HCT116 (cell line): ENCODE measurements around the gene TDG. TPM values are rescaled to one million over a fixed set of nuclear protein-coding genes. Genes with fewer than 3 reads are reported as not detected.
A peak's percentile ranks its signal among the peaks of the same experiment; 100 is the strongest.

Source experiments
- ATAC-seq: fragments of 200-7000 bp; cut with Tn5 transposase; 2 replicates; pipeline ENCODE4 v1.9.1; 2020; ENCODE audit warnings: mild to moderate bottlenecking, moderate library complexity
- BruUV-seq: library from RNA; stranded (reverse); fragments of 400-500 nt; replicated peaks from 2 replicates; lab custom pipeline; 2021; lab: Mats Ljungman, UMichigan
- CTCF ChIA-PET: fragments of 300-600 bp; sonication (Branson Sonifier 250); formaldehyde crosslinking; loops from one replicate; lab custom pipeline; 2021; ENCODE audit warnings: antibody characterized with exemption; lab: Charles Lee
- POLR2A ChIA-PET: fragments of 300-600, 350-600 bp; sonication (Branson Sonifier 250); formaldehyde crosslinking; loops from one replicate; lab custom pipeline; 2021; ENCODE audit warnings: antibody characterized with exemption; lab: Charles Lee
- RAD21 ChIA-PET, 2 experiments: fragments of 300-600 bp; sonication (Branson Sonifier 250); formaldehyde crosslinking; loops; one replicate each; lab custom pipeline; 2023; ENCODE audit warnings: low total read pairs in 2 of 2; ENCODE audit not compliant: uncharacterized antibody in 2 of 2, unreplicated experiment in 2 of 2, low non-redundant PET in 1 of 2; lab: Charles Lee
- DNase-seq: peaks from one replicate; pipeline ENCODE4 v3.0.0-alpha.2; 2010; ENCODE audit warnings: low read depth, low spot score
- H2AFZ ChIP-seq: fragments of 200-600 bp; shearing (Covaris generic), sonication (generic); 2 replicates; pipeline ENCODE4 v1.6.1; 2017; ENCODE audit warnings: low read depth, mixed run types, mixed read lengths, antibody characterized with exemption, low read length; ENCODE audit not compliant: poor library complexity, severe bottlenecking
- H3K27ac ChIP-seq: 2 replicates; pipeline ENCODE4 v1.5.1; 2012; ENCODE audit warnings: low read depth, low read length
- H3K27me3 ChIP-seq: fragments of 200-600 bp; sonication (generic); 2 replicates; pipeline ENCODE4 v1.6.1; 2016; ENCODE audit warnings: mixed run types, low read length, mixed read lengths; ENCODE audit not compliant: insufficient read depth
- H3K36me3 ChIP-seq, 2 experiments: fragments of 200-500 bp in 1 of 2; fragments of 200-600 bp in 1 of 2; sonication (Bioruptor generic) in 1 of 2; sonication (generic) in 1 of 2; 2 replicates each; pipeline versions ENCODE4 v1.5.1 to v1.6.1; 2014 to 2016; ENCODE audit warnings: low read length in 2 of 2, inconsistent platforms in 1 of 2, mixed read lengths in 1 of 2, mixed run types in 1 of 2; ENCODE audit not compliant: insufficient read depth in 2 of 2, control insufficient read depth in 1 of 2
- H3K4me1 ChIP-seq, 2 experiments: fragments of 200-600 bp in 1 of 2; sonication (generic) in 1 of 2; 2 replicates each; pipeline versions ENCODE4 v1.5.1 to v1.6.1; 2012 to 2017; ENCODE audit warnings: low read length in 2 of 2, inconsistent platforms in 1 of 2, mild to moderate bottlenecking in 1 of 2, mixed read lengths in 1 of 2, mixed run types in 1 of 2, moderate library complexity in 1 of 2; ENCODE audit not compliant: insufficient read depth in 2 of 2, control insufficient read depth in 1 of 2
- H3K4me2 ChIP-seq: fragments of 200-600 bp; sonication (generic); 2 replicates; pipeline ENCODE4 v1.6.1; 2017; ENCODE audit warnings: mixed run types, low read length, mixed read lengths
- H3K4me3 ChIP-seq, 2 experiments: fragments of 200-600 bp in 1 of 2; sonication (generic) in 1 of 2; replicated peaks in 1 of 2; 2 replicates each; pipeline ENCODE4 v1.5.1; 2011 to 2016; ENCODE audit warnings: low read length in 2 of 2, control low read depth in 1 of 2, low read depth in 1 of 2, mild to moderate bottlenecking in 1 of 2, mixed read lengths in 1 of 2, mixed run types in 1 of 2
- H3K79me2 ChIP-seq: fragments of 200-600 bp; sonication (generic); 2 replicates; pipeline ENCODE4 v1.6.1; 2017; ENCODE audit warnings: mild to moderate bottlenecking, mixed run types, low read length, moderate library complexity, mixed read lengths; ENCODE audit not compliant: insufficient read depth
- H3K9ac ChIP-seq: fragments of 200-600 bp; sonication (generic); 2 replicates; pipeline ENCODE4 v1.6.1; 2016; ENCODE audit warnings: low read length, mixed read lengths
- H3K9me2 ChIP-seq: fragments of 200-600 bp; sonication (generic), shearing (Covaris generic); 2 replicates; pipeline ENCODE4 v1.6.1; 2017; ENCODE audit warnings: mixed run types, mild to moderate bottlenecking, moderate library complexity; ENCODE audit not compliant: insufficient read depth
- H3K9me3 ChIP-seq, 2 experiments: fragments of 200-500 bp in 1 of 2; fragments of 200-600 bp in 1 of 2; sonication (Bioruptor generic) in 1 of 2; sonication (generic) in 1 of 2; 2 replicates each; pipeline ENCODE4 v1.6.1; 2014 to 2017; ENCODE audit warnings: low read length in 2 of 2, mixed read lengths in 2 of 2, inconsistent platforms in 1 of 2, low read depth in 1 of 2, mild to moderate bottlenecking in 1 of 2, mixed run types in 1 of 2, moderate library complexity in 1 of 2; ENCODE audit not compliant: control insufficient read depth in 1 of 2, insufficient read depth in 1 of 2
- H4K20me1 ChIP-seq: fragments of 200-600 bp; sonication (generic), shearing (Covaris generic); 2 replicates; pipeline ENCODE4 v1.6.1; 2017; ENCODE audit warnings: mixed run types, mild to moderate bottlenecking, moderate library complexity; ENCODE audit not compliant: insufficient read depth
- CEBPB ChIP-seq: IDR thresholded peaks from 2 replicates; pipeline ENCODE4 v1.6.1; 2012; ENCODE audit warnings: low read depth
- SIN3A ChIP-seq: IDR thresholded peaks from 2 replicates; pipeline ENCODE4 v1.6.1; 2012; ENCODE audit warnings: low read depth
- SP1 ChIP-seq: IDR thresholded peaks from 2 replicates; pipeline ENCODE4 v1.6.1; 2012; ENCODE audit warnings: low read depth
- SRF ChIP-seq: IDR thresholded peaks from 2 replicates; pipeline ENCODE4 v1.6.1; 2012; ENCODE audit warnings: low read depth
- intact Hi-C: fragments of 100-400 bp; cut with micrococcal nuclease; formaldehyde crosslinking; loops from 2 replicates; pipeline ENCODE4 v1.10.0; 2022
- total RNA-seq: library from RNA; stranded (reverse); gene quantifications from one replicate; pipeline ENCODE4 v1.2.1, GENCODE V29; 2021; ENCODE audit not compliant: unreplicated experiment

Gene TDG
- total RNA-seq, 1 experiment from 2014 or later, result 23.9 TPM

DNA sequence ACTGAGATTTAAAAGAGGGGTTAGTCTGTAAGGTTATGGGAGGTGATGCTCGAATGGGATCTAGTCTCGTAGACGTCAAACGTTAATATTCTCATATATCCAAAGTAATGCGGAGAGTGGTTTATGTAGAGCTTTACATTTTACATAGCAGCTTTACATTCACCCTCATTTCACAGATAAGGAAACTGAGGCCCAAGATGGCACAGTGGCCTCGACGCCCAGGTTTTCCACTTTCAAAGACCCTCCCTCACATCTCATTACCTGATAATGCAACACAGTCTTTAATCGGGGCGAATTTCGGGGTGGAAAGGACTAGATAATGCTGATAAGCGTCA lies 450 bp upstream of the TDG start:
- Histone ChIP-seq H3K9ac (peak overlapping the region; percentile 89), H3K4me2 (peak overlapping the region; percentile 94), H3K4me3 (peak overlapping the region; percentile 88 to 90), H3K27me3 (no peaks in the 10 kb centered on the region), H3K4me1 (peaks cover 5 to 24% of the 10 kb centered on the region in 2 experiments; a peak in 3 of 4 replicates), H3K9me3 (no peaks in the 10 kb centered on the region), H3K36me3 (0 out of 4 replicates have a peak, but pooled peaks cover 0 to 4% of the 10 kb centered on the region in 2 experiments), H4K20me1 (no peaks in the 10 kb centered on the region), H3K9me2 (no peaks in the 10 kb centered on the region), H3K79me2 (peaks cover 63% of the 10 kb centered on the region), H2AFZ (no peak overlapping the region), H3K27ac (peak overlapping the region; percentile 78)
- ChIA-PET RAD21 (interaction anchor here (0.7 to 0.9 kb wide), 2 partner anchors 8 kb away, joined by 3 read pairs; a partner anchor contains a TSS), POLR2A (interaction anchor here (0.6 to 1.9 kb wide), 13 partner anchors 9 to 124 kb away, joined by 3 to 40 read pairs (median 4); partner anchors contain the start of genes HSP90B1 and NT5DC3), CTCF (interaction anchor here (1.0 to 1.2 kb wide), 3 partner anchors 8 to 144 kb away, joined by 3 to 5 read pairs (median 3); partner anchors contain the start of gene HSP90B1)
- no peak for ATAC-seq
- TF ChIP-seq SRF (0 out of 2 replicates have a peak, but pooled peaks have one; percentile 2), SIN3A (no peak)
- BruUV-seq, result TSS peak; percentile 93
- intact Hi-C loops, result loop anchor here (1.0 to 5.0 kb wide), 3 partner anchors 8 to 144 kb away; a partner anchor contains a TSS
- no peak for DNase-seq

DNA sequence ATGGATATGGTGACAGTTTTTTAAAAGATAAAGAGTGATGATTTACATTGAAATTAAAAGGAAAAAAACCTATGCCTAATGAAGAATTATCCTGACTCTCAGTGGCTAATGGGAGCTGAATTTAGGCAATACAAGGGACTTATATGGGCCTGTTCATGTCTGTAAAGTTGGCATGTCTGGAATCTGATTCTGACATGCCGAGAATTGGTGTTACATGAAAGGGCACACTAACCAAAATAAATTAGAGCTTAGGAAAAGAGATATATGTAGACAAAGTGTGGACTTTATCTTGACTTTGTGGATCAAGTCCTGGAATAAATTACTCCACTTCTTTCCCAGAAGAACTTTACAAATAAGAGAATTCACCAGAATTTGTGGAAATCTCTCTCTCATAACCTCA lies 1.1 kb downstream of the TDG start:
- peaks cover 5 to 23% of the 10 kb centered on the region in 2 experiments; a peak in 3 of 4 replicates for H3K4me1 ChIP-seq
- H3K4me3 ChIP-seq, result peak overlapping the region; percentile 88 to 90
- H2AFZ ChIP-seq, result no peak overlapping the region
- H3K27ac ChIP-seq, result peak overlapping the region; percentile 78; the same call in 1 of the 2 replicates
- H3K9me2 ChIP-seq, result no peaks in the 10 kb centered on the region
- H3K9ac ChIP-seq, result peak overlapping the region; percentile 89
- no peaks in the 10 kb centered on the region for H3K27me3 ChIP-seq
- ATAC-seq (no peak), DNase-seq (no peak)
- no peaks in the 10 kb centered on the region for H3K9me3 ChIP-seq
- H4K20me1 ChIP-seq, result no peaks in the 10 kb centered on the region
- intact Hi-C loops, result loop anchor here (1.0 to 5.0 kb wide), 2 partner anchors 89 kb away; no protein-coding TSS in a partner anchor
- CTCF ChIA-PET, result no interaction called here
- BruUV-seq, result no TSS peak
- H3K36me3 ChIP-seq, result 0 out of 4 replicates have a peak, but pooled peaks cover 0 to 6% of the 10 kb centered on the region in 2 experiments
- no peak for TF ChIP-seq SP1
- 0 out of 2 replicates have a peak, but pooled peaks have one; percentile 11 for TF ChIP-seq CEBPB
- peak overlapping the region; percentile 94 for H3K4me2 ChIP-seq
- RAD21 ChIA-PET, result no interaction called here
- H3K79me2 ChIP-seq, result peaks cover 78% of the 10 kb centered on the region
- POLR2A ChIA-PET, result interaction anchor here (1.5 to 1.9 kb wide), 5 partner anchors 10 to 37 kb away, joined by 3 to 40 read pairs (median 5); partner anchors contain the start of gene HSP90B1
